ENCODE measurements around the gene INPP5E.

Gene INPP5E

GRCh38 chr9:136473354-136473721 lies 33.7 kb upstream of the INPP5E start:
- DNase-seq (ENCODE audit: low read depth) = no peak

GRCh38 chr9:136472640-136473353 lies 33.2 kb upstream of the INPP5E start:
- DNase-seq (ENCODE audit: low read depth) = no peak

- DNase-seq (ENCODE audit: low read depth) = no peak
Observed at GRCh38 chr9:136471802-136472487, 32.3 kb upstream of the INPP5E start.

DNA sequence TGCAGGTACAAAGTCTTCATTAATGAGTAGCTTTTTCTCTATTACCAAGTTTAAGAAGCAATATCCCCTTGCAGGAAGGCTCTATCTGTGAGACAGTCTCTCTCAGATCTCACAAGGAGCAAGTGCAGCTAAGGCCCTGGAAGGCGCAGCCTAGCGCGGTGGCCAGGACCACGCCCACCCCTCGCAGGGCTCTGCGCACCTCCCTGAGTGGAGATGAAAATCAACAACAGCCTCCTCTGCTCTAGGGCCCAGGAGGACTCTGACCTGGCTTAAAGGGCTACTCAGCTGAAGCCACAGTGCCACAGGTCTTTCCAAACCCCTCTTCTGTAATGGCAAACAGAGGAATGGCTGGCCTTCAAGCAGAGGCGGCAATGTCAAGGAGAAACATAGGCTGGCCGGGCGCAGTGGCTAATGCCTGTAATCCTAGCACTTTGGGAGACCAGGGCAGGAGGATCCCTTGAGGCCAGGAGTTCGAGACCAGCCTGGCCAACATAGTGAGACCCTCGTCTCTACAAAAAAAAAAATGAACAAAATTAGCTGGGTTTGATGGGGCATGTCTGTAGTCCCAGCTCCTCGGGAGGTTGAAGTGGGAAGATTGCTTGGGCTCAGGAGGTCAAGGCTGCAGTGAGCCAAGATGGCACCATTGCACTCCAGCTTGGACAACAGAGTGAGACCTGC lies 31.3 kb upstream of the INPP5E start:
- DNase-seq (ENCODE audit: low read depth) = no peak

DNA sequence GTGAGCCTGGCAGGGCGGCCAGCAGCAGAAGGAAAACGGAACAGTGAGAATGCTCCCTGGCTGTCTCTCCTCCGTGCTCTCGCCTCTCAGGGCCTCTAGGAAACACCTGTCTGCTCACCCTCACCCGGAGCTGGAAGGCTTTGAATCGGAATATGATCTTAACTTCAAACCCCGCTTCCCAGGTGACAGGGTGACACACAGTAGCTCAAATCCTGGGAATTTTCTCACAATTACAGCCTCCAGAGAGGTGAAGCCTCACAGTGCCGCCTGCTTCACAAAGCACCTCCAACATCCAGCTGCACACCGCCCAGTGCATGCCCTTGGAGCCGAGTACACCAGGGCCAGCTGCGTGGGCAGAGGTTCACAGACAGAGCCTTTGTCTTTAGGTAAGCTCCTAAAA lies 30.7 kb upstream of the INPP5E start:
- DNase-seq (ENCODE audit: low read depth) = no peak

GRCh38 chr9:136467766-136468165 lies 28.1 kb upstream of the INPP5E start:
- DNase-seq (ENCODE audit: low read depth) = no peak

DNA sequence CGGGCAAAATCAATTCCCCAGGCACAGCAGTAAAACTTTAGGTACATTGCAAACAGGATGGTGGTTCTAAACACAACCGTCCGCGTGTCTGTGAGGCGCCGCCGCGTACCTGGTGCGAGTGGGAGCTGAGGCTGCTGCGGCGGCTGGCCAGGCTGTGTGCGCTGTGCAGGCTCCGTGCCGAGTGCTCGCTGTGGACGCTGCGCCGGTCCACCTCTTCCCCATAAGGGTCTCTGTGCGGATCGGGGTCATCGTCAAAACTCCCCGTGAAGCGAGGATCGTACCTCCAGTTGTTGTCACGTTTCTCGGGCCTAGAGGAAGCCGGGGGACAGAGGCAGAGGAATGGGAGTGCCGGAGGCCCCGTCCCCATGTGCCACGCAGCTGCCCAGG lies 26.5 kb upstream of the INPP5E start:
- no peak for DNase-seq (ENCODE audit: low read depth)

GRCh38 chr9:136465500-136466154 lies 26.0 kb upstream of the INPP5E start:
- DNase-seq (ENCODE audit: low read depth) = no peak

DNA sequence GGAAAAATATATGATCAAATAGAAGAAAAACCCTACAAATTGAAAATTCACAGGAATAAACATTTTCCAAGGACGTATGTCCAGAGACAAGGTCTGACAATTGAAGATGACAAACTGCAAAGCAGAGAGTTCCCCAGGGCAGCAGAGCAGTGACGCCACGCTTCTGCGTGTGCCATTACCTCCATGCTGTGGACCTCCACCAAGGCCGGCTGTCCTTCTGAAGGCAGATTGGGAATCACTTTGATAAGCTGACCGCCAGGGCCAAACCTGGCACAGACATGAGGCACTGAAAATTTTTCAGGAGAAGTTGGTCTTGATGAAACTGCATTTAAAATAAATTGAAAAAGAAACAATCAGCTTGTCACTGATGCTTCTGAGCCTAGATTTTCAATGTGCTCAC lies 24.6 kb upstream of the INPP5E start:
- no peak for DNase-seq (ENCODE audit: low read depth)

- DNase-seq (ENCODE audit: low read depth) = no peak
Observed at GRCh38 chr9:136463578-136463977, 23.9 kb upstream of the INPP5E start.

GRCh38 chr9:136462664-136463063 lies 23.0 kb upstream of the INPP5E start:
- DNase-seq (ENCODE audit: low read depth) = no peak

- no peak for DNase-seq (ENCODE audit: low read depth)
Observed at GRCh38 chr9:136460772-136461325, 21.2 kb upstream of the INPP5E start.

GRCh38 chr9:136459425-136459824 lies 19.8 kb upstream of the INPP5E start:
- no peak for DNase-seq (ENCODE audit: low read depth)

GRCh38 chr9:136457326-136457725 lies 17.7 kb upstream of the INPP5E start:
- no peak for DNase-seq (ENCODE audit: low read depth)

GRCh38 chr9:136456258-136456657 lies 16.6 kb upstream of the INPP5E start:
- no peak for DNase-seq (ENCODE audit: low read depth)

GRCh38 chr9:136455043-136456002 lies 15.7 kb upstream of the INPP5E start:
- DNase-seq (ENCODE audit: low read depth) = no peak

- DNase-seq (ENCODE audit: low read depth) = no peak
Observed at GRCh38 chr9:136454026-136454796, 14.6 kb upstream of the INPP5E start.

GRCh38 chr9:136453326-136453725 lies 13.7 kb upstream of the INPP5E start:
- DNase-seq (ENCODE audit: low read depth) = no peak

- no peak for DNase-seq (ENCODE audit: low read depth)
Observed at GRCh38 chr9:136451221-136451877, 11.7 kb upstream of the INPP5E start.

DNA sequence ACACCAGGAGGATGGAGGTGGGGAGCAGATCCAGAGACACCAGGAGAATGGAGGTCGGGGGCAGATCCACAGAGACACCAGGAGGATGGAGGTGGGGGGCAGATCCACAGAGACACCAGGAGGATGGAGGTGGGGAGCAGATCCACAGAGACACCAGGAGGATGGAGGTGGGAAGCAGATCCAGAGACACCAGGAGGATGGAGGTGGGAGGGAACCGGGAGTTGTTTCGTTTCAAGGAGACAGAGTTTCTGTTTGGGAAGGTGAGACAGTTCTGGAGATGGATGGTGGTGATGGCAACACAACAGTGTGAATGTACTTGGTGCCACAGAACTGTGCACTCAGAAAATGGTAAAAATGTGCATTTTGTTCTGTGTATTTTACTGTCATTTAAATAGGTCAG lies 9.0 kb upstream of the INPP5E start:
- DNase-seq (ENCODE audit: low read depth) = no peak
